Fibroblast of skin of right quadriceps (primary cell): ENCODE data around the gene TAF1C.
"Not testable (repeated sequence)": the region's sequence is repeated elsewhere in the genome, so short reads cannot be mapped to it uniquely, and the experiment has no call there.

ENCODE experiments used
- DNase-seq: peaks from one replicate; pipeline ENCODE4 v3.0.0-alpha.2; 2013

TAF1C gene

GRCh38 chr16:84207251-84207650 lies 20.4 kb upstream of the TAF1C start:
- DNase-seq: no peak

DNA sequence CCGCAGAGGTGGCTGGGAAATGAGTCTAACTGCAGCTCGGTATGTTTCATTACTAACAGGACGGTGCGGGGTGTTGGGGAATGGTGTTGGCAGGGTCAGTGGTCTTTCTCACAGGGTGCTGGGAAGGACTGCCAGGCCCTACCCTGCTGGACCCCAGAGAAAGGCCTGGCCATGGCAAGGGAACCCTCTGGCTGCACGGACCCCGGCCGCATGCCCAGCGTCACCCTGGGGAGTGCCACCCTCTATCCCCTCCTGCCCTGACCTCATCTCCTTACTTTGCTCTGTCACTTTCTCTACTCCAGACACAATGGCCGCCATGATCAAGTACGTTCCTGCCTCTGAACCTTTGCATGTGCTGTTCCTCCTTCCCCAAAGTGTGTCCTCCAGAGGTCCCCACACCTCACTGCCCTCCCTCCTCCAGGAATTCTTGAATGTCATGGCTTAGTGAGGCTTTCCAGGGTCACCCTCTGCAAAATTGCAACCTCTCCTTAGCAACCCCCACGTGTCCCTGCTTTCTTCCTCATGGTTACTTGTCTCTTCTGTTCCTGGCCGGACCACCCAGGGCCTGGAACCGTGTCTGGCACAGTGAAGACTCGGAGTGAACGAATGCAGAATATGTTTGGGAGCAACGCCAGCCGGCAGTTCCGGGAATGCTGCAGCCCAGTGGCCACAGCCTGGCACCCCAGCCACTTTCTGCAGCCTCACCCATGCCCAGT lies 19.3 kb upstream of the TAF1C start:
- DNase-seq: no peak

GRCh38 chr16:84205123-84205522 lies 18.3 kb upstream of the TAF1C start:
- DNase-seq: not testable (repeated sequence)

- DNase-seq: not testable (repeated sequence)
Measured at GRCh38 chr16:84204551-84204950, 17.7 kb upstream of the TAF1C start.

DNA sequence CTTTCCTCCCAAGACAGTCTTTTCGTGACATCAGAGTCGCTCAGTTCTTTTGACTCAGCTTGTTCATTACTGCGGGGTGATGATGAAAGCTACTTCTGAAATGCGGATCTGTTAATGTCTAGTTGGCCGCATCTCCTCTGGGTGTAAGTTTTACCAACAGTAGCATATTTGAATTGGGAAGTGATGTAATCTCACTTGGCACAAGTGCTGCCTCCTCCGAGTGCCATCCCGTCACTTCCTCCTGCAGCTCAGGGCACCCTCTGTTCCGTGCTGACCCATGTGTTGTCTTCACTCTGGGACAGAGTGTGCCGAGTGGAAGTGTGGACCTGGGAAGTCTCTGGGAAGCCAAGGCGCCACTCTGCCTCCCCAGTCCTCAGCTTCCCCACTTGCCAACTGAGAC lies 13.0 kb upstream of the TAF1C start:
- DNase-seq: no peak

DNA sequence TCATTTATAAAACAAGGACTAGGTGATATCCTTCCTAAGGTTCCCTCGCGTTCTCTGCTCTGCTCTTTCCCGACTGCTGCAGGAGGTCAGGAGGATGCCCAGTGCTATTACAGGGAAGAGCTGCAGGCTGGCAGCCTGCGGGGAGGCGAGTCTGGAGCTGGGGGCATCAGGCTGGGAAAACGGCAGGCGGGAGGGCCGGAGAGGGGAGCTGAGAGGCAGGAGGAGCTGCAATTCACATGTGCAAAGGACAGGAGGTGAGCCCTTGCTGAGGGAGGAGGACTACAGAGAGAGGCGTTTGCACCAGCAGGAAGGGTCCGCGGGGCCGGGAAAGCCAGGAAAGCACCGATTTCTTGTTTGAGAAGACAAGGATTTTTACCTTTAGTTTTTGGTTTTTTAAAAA lies 12.2 kb upstream of the TAF1C start:
- DNase-seq: no peak

DNA sequence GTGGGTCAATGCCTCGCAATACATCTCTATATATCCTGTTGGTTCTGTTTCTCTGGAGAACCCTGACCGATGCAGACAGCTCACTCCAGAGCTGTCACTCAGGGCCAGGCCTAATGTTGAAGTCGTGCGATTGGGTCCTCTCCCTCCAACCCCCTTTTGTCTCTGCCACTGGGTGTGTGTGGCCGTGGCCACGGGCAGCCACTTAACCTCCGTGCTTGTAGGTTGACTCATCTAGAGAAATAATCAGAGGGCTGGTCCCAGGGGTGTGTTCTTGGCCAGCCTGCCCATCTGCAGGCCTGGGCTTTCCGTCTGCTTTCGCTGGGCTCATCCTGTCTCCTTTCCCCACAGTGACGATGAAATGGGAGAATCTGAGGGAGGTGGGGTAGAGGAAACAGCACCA lies 11.5 kb upstream of the TAF1C start:
- peak; percentile 31 for DNase-seq

DNA sequence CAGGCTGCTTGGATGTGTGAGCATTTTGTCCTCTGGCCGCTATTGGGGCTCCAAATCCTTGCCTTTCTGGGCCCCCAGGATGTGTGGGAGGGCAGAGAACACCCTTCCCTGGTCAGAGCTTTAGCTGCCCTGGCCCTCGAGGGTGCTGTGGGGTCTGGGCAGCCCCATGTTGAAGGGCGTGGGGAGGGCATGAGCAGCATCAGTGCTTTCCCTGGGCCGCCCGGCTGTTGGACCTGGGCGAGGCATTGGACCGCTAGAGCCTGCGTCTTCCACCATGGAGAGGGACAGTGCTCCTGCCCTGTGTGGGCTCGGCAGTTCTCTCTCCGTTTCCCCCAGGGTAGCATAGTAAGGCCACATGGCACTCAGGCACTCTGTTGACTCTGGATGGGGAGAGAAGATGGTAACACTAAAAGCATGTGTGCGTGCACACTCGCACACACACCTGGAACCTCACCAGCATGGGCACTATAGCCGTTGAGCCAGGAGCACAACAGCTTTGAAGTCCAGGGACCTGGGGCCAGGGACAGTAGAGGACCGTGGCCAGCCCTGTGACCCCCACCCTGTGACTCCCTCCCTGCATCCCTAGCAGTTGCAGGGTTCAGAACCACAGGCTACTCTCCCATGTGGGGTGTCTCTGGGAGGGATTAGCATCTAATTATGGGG lies 10.7 kb upstream of the TAF1C start:
- no peak for DNase-seq

GRCh38 chr16:84196727-84197394 lies 10.0 kb upstream of the TAF1C start:
- DNase-seq: no peak

DNA sequence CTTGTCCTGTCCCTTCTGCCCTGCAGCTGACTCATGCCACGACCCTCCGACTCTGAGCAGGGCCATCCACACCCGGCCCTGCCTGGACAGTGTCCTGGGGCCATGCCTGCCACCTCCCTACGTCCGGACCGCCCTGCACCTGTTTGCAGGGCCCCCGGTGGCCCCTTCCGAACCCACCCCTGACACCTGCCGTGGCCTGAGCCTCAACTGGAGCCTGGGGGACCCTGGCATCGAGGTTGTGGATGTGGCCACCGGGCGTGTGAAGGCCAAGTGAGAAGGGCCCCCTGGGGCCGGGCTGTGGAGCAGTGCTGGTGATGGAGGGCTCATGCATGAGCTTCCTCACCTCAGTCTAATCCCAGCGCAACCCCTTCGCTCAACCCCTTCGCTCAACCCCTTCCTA lies 9.2 kb upstream of the TAF1C start:
- no peak for DNase-seq

DNA sequence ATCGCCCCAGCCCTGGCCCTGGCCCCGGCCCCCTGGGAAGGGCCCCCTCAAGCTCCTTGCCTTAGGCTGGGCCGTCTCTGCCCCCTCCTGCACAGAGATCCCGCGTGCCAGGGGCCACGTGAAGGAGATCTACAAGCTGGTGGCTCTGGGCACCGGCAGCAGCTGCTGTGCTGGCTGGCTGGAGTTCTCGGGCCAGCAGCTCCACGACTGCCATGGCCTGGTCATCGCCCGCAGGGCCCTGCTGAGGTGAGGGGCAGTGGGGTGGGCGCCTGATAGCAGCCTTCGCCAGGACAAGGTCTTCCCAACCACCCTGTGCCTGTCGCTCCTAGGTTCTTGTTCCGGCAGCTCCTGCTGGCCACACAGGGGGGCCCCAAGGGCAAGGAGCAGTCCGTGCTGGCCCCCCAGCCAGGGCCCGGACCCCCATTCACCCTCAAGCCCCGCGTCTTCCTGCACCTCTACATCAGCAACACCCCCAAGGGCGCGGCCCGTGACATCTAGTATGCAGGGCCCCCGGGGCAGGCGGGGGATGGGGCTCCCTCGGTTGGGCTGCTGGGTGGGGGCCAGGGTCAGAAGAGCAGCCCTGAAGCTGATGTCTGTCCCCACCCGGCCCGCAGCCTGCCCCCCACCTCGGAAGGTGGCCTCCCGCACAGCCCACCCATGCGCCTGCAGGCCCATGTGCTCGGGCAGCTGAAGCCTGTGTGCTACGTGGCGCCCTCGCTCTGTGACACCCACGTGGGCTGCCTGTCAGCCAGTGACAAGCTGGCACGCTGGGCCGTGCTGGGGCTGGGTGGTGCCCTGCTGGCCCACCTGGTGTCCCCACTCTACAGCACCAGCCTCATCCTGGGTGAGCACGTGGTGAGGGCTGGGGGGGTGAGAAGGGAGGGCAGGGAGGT lies 8.6 kb upstream of the TAF1C start:
- no peak for DNase-seq

DNA sequence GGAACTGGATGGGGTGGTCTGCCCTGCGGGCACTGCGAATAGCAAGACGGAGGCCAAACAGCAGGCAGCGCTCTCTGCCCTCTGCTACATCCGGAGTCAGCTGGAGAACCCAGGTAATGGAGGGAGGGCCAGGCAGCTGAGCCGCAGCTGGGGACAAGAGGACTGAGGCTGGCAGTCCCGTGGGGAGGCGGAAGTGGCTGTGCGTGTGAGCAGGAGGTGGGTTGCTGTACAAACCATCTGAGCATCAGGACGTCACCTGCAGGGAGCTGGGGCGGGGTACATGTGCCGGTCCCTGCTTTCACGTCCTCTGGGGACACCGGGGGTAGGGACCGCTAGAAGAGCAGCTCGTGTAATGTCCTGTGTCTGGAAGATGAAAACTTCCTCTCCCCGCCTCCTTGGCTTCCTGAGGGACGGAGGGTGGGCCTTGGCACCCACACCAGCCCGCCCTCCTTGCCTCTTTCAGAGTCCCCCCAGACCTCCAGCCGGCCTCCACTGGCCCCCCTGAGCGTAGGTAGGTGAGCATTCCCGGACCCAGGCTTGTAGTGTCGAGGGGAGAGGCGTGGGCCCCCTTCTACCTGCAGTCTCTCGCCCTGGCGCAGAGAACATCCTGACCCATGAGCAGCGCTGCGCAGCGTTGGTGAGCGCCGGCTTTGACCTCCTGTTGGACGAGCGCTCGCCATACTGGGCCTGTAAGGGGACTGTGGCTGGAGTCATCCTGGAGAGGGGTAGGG lies 7.8 kb upstream of the TAF1C start:
- no peak for DNase-seq

- DNase-seq: no peak
Measured at GRCh38 chr16:84194018-84194417, 7.2 kb upstream of the TAF1C start.

- DNase-seq: no peak
Measured at GRCh38 chr16:84193480-84193879, 6.6 kb upstream of the TAF1C start.

GRCh38 chr16:84191466-84191865 lies 4.6 kb upstream of the TAF1C start:
- no peak for DNase-seq

DNA sequence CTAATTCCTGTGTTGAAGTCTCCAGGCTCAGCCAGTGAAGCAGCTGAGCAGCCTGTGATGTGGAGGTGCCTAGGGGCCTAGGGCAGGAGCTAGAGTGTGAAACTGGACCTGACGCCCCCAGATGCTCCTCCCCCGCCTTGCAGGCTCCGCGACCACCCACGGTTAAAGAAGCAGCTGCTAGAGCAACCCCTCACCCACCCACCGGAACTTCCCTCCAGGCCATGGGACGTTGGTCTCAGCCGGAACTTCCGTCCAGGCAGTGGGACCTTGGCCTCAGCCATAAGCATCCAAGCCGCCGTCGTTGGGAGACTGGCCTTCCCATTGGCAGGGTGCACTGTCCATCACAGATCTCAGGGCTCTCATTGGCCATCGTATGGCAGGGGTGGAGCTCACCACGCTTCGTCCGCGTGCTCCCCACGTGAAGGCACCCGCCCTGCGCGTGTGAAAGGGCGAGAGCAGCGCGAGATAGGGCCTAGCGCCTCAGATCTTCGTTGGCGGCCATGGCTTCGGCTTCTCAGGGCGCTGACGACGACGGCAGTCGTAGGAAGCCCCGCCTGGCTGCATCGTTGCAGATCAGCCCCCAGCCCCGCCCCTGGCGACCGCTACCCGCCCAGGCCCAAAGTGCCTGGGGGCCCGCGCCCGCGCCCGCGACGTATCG lies 4.0 kb upstream of the TAF1C start, which contains the start of gene ADAD2:
TSS of gene ADAD2 (plus strand) at position 427 of the 658 bp plus-strand sequence. CDS start at position 501, 74 bp downstream.
- DNase-seq: no peak

DNA sequence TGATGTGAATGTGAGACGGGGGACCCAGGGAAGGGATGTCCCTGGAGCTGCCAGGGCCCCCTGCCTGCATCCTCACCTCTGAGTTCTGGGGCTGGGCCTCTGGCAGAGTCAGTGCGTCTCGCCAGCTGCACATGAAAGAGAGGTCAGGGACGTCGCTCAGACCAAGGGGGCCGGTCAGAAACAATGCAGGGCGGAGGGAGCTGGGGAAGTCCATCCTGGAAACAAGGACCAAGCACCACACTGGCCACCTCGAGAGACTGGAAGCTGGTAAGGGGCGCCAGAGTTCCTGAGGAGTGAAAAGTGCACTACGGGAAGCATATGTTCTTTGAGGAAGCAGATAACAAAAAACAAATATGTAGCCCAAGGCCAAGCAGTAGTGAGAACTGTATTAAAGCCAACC lies 2.1 kb downstream of the TAF1C start:
- no peak for DNase-seq

DNA sequence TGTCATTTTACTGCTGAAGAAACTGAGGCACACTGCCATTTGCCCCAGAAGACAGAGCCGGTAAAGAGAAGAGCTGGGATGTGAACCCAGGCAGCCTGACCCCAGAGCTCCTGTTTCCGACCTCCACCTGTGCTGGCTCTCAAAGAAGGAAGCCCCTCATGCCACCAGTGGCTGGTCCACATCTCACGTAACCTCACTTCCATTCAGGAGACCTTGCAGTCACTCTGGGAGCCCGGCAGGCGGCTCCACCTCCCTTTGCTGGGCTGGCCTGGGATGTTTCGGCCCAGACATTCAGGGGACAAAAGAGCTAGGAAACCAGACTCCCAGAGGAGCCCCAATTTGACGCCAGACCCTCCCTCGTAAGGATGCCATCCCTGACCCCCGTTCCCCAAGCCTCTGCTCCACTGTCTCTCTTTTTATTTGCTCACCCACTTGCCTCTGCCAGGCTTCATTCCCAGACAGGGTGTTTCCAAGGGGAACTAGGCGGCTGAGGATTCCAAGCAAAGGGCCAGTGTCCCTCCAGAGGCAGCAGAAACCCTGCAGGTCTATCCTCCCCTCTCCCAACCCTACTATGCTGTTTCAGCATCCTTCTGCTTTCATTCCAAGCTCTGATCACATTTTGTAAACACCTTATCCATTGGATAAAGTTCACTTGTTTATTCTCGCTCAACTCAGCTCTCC lies 2.8 kb downstream of the TAF1C start:
- DNase-seq: no peak

DNA sequence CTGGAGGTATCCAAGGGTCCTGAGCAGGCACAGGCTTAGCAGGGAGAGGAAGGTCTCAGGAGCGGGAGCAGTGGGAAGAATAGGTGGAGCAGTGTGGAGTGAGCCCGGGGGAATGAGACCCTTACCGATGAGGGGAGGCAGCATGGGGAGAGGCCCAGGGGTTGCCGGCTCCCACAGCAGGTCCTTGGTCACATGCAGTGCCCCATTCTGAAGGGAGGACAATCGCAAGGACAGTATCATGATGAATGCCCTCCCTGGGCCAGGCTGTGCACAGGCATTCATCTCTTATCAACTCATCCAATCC lies 3.3 kb downstream of the TAF1C start:
- no peak for DNase-seq

DNA sequence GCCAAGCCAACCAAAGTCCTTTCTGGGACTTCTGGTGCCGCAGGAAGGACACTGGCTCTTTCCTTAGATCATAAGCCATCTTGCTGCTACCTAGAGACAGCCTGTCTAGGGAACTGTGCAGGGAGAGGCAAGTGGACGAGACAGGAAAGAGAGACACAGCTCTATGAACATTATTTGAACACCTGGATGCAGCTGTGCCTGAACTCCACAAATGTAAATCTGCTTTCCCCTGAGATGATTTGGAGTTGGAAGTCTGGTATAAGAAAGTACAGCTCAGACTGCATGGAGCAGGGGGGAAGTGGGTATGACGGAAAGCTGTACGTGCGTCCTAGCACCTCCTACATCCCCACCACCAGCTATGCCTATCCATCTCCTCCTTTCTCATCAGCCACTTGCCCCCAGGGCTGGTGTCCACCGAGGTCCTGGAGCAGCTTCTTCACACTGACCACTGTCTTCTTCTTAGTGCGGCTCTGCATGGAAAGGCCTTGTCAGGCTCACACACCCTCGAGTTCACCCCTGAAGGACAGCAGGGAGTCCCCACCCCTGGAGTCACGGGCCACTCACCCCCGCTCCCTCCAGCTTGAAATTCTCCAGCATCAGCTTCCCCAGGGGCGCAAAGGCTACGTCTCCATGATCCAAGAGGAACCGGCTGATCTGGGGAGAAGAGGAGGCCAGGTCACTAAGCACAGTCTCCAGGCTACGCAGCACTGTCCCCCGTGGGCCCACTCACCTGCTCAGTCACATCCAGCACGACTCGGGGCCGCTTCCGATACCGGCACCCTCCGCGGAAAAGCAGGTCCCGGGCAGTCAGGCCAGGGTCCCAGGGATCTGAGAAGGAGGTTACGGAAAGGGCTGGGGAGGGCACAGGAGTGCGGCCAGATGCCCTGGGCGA lies 3.9 kb downstream of the TAF1C start:
- DNase-seq: no peak
